ENCODE measurements around the gene TMEM222. TPM values are rescaled to one million over a fixed set of nuclear protein-coding genes. Genes with fewer than 3 reads are reported as not detected.
"Not testable (repeated sequence)": the region's sequence is repeated elsewhere in the genome, so short reads cannot be mapped to it uniquely, and the experiment has no call there.

Gene TMEM222
- total RNA-seq, 1 experiment from 2014 or later: 38.3 TPM

DNA sequence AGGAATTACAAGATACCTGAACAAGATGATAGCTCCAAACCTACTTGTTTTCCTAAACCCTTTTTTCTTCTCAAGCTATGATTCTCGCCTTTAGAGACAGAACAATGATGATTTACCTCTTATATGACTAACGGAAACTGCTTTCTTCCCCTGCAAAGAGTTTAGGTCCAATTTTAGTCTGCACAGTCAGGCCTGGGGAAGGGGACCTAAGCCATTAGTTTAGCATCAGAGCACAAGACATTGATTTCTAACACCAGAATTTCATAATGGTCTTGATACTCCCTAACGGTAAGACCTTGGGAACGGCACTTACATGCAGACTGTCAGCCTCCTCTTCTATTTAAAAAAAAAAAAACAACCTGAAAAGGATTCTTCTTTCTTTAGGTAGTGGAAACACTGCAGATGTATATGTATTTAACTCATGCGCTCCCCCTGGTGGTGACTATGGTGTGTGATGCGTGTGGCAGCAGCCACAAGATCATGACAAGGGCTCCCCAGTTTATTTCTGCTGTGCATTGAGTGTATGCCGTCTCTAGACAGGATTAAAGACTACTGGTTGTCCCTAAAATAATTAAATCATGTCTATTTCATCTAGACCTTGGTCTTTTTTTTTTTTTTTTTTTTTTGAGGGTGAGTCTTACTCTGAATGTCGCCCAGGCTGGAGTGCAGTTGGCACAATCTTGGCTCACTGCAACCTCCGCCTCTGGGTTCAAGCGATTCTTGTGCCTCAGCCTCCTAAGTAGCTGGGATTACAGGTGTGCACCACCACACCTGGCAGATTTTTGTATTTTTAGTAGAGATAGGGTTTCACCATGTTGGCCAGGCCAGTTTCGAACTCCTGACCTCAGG is 37.3 kb upstream of the TMEM222 start:
- Mint-ChIP-seq H3K9me3 (ENCODE audit: unreplicated experiment) (no peaks in the 10 kb centered on the region), H3K4me1 (ENCODE audit: insufficient read depth, unreplicated experiment) (no peaks in the 10 kb centered on the region)

DNA sequence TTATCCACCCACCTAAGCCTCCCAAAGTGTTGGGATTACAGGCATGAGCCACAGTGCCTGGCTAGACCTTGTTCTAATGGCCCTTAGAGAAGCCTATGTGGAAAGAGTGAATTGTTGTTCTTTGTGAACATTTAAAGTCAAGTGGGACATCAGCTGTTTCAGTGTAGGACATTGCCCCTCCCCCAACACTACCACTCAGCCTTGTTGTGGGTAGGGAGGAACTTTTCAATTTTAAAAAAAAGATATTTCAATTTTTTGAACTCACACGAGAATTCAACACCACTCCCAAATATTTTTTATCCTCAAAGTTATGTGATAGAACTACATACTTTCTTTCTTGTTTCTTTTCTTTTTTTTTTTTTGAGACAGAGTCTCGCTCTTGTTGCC is 36.7 kb upstream of the TMEM222 start:
- H3K4me1 Mint-ChIP-seq (ENCODE audit: insufficient read depth, unreplicated experiment): no peaks in the 10 kb centered on the region
- no peak overlapping the region for H3K4me3 Mint-ChIP-seq (ENCODE audit: unreplicated experiment)
- ChIA-PET CTCF (interaction anchor here (0.6 to 6.9 kb wide), 16 partner anchors 12 to 404 kb away, joined by 3 to 92 read pairs (median 5); no protein-coding TSS in a partner anchor), POLR2A (interaction anchor here (0.6 to 1.0 kb wide), 2 partner anchors 41 to 173 kb away, joined by 3 to 4 read pairs; no protein-coding TSS in a partner anchor)
- H3K27ac Mint-ChIP-seq (ENCODE audit: low read depth, unreplicated experiment): no peak overlapping the region
- intact Hi-C loops (cut with micrococcal nuclease): no loop called here
- TF ChIP-seq, protein P1, sequence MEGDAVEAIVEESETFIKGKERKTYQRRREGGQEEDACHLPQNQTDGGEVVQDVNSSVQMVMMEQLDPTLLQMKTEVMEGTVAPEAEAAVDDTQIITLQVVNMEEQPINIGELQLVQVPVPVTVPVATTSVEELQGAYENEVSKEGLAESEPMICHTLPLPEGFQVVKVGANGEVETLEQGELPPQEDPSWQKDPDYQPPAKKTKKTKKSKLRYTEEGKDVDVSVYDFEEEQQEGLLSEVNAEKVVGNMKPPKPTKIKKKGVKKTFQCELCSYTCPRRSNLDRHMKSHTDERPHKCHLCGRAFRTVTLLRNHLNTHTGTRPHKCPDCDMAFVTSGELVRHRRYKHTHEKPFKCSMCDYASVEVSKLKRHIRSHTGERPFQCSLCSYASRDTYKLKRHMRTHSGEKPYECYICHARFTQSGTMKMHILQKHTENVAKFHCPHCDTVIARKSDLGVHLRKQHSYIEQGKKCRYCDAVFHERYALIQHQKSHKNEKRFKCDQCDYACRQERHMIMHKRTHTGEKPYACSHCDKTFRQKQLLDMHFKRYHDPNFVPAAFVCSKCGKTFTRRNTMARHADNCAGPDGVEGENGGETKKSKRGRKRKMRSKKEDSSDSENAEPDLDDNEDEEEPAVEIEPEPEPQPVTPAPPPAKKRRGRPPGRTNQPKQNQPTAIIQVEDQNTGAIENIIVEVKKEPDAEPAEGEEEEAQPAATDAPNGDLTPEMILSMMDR (IDR thresholded peaks at IDR 0.05; ENCODE audit: unreplicated experiment): no peak
- no peaks in the 10 kb centered on the region for H3K9me3 Mint-ChIP-seq (ENCODE audit: unreplicated experiment)
- BruUV-seq (replicated peaks): no TSS peak
- no peaks in the 10 kb centered on the region for H3K27me3 Mint-ChIP-seq (ENCODE audit: insufficient read depth, unreplicated experiment)
- DNase-seq (ENCODE audit: unreplicated experiment): no peak
- H3K36me3 Mint-ChIP-seq (ENCODE audit: insufficient read depth, unreplicated experiment): peaks cover 45% of the 10 kb centered on the region

More for the DNA sequence above, 37.3 kb upstream of the TMEM222 start:
- CTCF ChIA-PET: interaction anchor here (0.5 to 6.9 kb wide), 40 partner anchors 12 to 405 kb away, joined by 3 to 92 read pairs (median 4); no protein-coding TSS in a partner anchor
- BruUV-seq (replicated peaks): no TSS peak
- no peak overlapping the region for H3K27ac Mint-ChIP-seq (ENCODE audit: low read depth, unreplicated experiment)
- intact Hi-C loops (cut with micrococcal nuclease): loop anchor here (1.0 kb wide), 3 partner anchors 86 to 240 kb away; no protein-coding TSS in a partner anchor
- no peak overlapping the region for H3K4me3 Mint-ChIP-seq (ENCODE audit: unreplicated experiment)
- peak; percentile 83 for DNase-seq (ENCODE audit: unreplicated experiment)
- POLR2A ChIA-PET: interaction anchor here (0.9 to 1.1 kb wide), 2 partner anchors 36 to 182 kb away, joined by 3 to 7 read pairs; no protein-coding TSS in a partner anchor
- TF ChIP-seq, protein P1 (IDR thresholded peaks at IDR 0.05; ENCODE audit: unreplicated experiment): peak; percentile 75
- peaks cover 42% of the 10 kb centered on the region for H3K36me3 Mint-ChIP-seq (ENCODE audit: insufficient read depth, unreplicated experiment)
- H3K27me3 Mint-ChIP-seq (ENCODE audit: insufficient read depth, unreplicated experiment): no peaks in the 10 kb centered on the region

DNA sequence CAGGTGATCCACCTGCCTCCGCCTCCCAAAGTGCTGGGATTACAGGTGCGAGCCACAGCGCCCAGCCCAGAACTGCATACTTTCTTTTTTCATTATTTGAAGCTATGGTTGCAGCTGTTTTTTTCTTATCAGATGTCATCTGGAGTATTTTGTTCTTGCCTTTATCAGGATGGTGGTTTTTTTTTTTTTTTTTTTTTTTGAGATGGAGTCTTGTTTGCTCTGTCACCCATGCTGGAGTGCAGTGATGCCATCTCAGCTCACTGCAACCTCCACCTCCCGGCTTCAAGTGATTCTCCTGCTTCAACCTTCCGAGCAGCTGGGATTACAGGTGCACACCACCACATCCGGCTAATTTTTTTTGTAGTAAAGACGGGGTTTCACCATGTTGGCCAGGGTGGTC is 36.1 kb upstream of the TMEM222 start:
- H3K4me1 Mint-ChIP-seq (ENCODE audit: insufficient read depth, unreplicated experiment); H3K27ac Mint-ChIP-seq (ENCODE audit: low read depth, unreplicated experiment); H3K4me3 Mint-ChIP-seq (ENCODE audit: unreplicated experiment); H3K27me3 Mint-ChIP-seq (ENCODE audit: insufficient read depth, unreplicated experiment); DNase-seq (ENCODE audit: unreplicated experiment); BruUV-seq (replicated peaks); intact Hi-C loops (cut with micrococcal nuclease); H3K9me3 Mint-ChIP-seq (ENCODE audit: unreplicated experiment): not testable (repeated sequence)
- ChIA-PET CTCF (interaction anchor here (0.6 to 6.9 kb wide), 13 partner anchors 12 to 241 kb away, joined by 3 to 92 read pairs (median 4); no protein-coding TSS in a partner anchor), POLR2A (interaction anchor here (0.6 to 1.0 kb wide), 2 partner anchors 42 to 174 kb away, joined by 3 to 4 read pairs; no protein-coding TSS in a partner anchor)
- H3K36me3 Mint-ChIP-seq (ENCODE audit: insufficient read depth, unreplicated experiment): peaks cover 51% of the 10 kb centered on the region

DNA sequence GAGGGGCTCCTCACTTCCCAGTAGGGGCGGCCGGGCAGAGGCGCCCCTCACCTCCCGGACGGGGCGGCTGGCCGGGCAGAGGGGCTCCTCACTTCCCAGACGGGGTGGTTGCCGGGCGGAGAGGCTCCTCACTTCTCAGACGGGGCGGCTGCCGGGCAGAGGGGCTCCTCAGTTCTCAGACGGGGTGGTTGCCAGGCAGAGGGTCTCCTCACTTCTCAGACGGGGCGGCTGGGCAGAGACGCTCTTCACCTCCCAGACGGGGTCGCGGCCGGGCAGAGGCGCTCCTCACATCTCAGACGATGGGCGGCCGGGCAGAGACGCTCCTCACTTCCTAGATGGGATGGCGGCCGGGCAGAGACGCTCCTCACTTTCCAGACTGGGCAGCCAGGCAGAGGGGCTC is 32.8 kb upstream of the TMEM222 start:
- H3K27me3 Mint-ChIP-seq (ENCODE audit: insufficient read depth, unreplicated experiment); CTCF ChIA-PET; H3K27ac Mint-ChIP-seq (ENCODE audit: low read depth, unreplicated experiment); BruUV-seq (replicated peaks); H3K4me1 Mint-ChIP-seq (ENCODE audit: insufficient read depth, unreplicated experiment); H3K4me3 Mint-ChIP-seq (ENCODE audit: unreplicated experiment); H3K9me3 Mint-ChIP-seq (ENCODE audit: unreplicated experiment); POLR2A ChIA-PET; DNase-seq (ENCODE audit: unreplicated experiment); intact Hi-C loops (cut with micrococcal nuclease): not testable (repeated sequence)
- H3K36me3 Mint-ChIP-seq (ENCODE audit: insufficient read depth, unreplicated experiment): peaks cover 56% of the 10 kb centered on the region

DNA sequence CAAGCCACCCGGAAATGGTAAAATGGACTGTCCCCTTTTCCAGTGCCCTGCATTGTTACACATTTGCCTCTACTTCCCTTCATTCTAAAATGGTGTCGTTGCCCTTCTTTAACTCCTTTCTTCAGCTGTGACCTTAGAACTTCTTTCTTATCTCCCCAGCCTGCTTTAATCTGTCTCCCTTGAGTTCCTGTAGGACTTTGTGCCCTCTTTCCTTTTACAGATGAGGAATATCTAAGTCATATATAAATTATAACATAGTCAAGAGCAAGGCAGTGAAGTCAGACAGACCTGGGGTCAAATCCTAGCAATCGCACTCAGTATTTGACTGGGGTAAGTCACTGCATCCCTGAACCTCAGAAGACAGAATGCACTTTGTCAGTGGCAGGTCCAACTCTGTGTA is 31.4 kb upstream of the TMEM222 start:
- intact Hi-C loops (cut with micrococcal nuclease): no loop called here
- Mint-ChIP-seq H3K9me3 (ENCODE audit: unreplicated experiment) (no peaks in the 10 kb centered on the region), H3K27ac (ENCODE audit: low read depth, unreplicated experiment) (no peak overlapping the region), H3K36me3 (ENCODE audit: insufficient read depth, unreplicated experiment) (peaks cover 46% of the 10 kb centered on the region), H3K4me1 (ENCODE audit: insufficient read depth, unreplicated experiment) (no peaks in the 10 kb centered on the region), H3K4me3 (ENCODE audit: unreplicated experiment) (no peak overlapping the region), H3K27me3 (ENCODE audit: insufficient read depth, unreplicated experiment) (no peaks in the 10 kb centered on the region)
- TF ChIP-seq, protein P1 (IDR thresholded peaks at IDR 0.05; ENCODE audit: unreplicated experiment): no peak
- no peak for DNase-seq (ENCODE audit: unreplicated experiment)
- ChIA-PET CTCF (interaction anchor here (1.0 to 1.2 kb wide), 3 partner anchors 10 to 246 kb away, joined by 3 to 4 read pairs (median 4); no protein-coding TSS in a partner anchor), POLR2A (interaction anchor here (0.6 kb wide), 1 partner anchor 53 kb away, joined by 3 read pairs; no protein-coding TSS in a partner anchor)
- BruUV-seq (replicated peaks): no TSS peak
